DOHH2 (cell line): ENCODE data around the gene SMAD3.

ENCODE experiments used
- H3F3A ChIP-seq: fragments of 200-600 bp; sonication (generic), shearing (Covaris generic); 2 replicates; pipeline ENCODE4 v1.6.0; 2016; ENCODE audit warnings: antibody characterized with exemption, mild to moderate bottlenecking; ENCODE audit not compliant: control insufficient read depth, insufficient read depth
- H3K27ac ChIP-seq: fragments of 200-600 bp; sonication (generic); 2 replicates; pipeline ENCODE4 v1.5.1; 2014; ENCODE audit warnings: low read depth, mild to moderate bottlenecking, low read length, moderate library complexity
- H3K27me3 ChIP-seq: fragments of 200-600 bp; sonication (generic); 2 replicates; pipeline ENCODE4 v1.6.1; 2014; ENCODE audit warnings: mild to moderate bottlenecking, low read length, mixed read lengths; ENCODE audit not compliant: control insufficient read depth
- H3K36me3 ChIP-seq: fragments of 200-600 bp; sonication (generic); 2 replicates; pipeline ENCODE4 v1.6.1; 2014; ENCODE audit warnings: mild to moderate bottlenecking, low read length, moderate library complexity, mixed read lengths; ENCODE audit not compliant: control insufficient read depth
- H3K4me1 ChIP-seq: fragments of 200-600 bp; sonication (generic); 2 replicates; pipeline ENCODE4 v1.6.1; 2014; ENCODE audit warnings: mild to moderate bottlenecking, low read length, mixed read lengths; ENCODE audit not compliant: control insufficient read depth
- H3K4me2 ChIP-seq: fragments of 200-600 bp; sonication (generic); 2 replicates; pipeline ENCODE4 v1.6.0; 2014; ENCODE audit warnings: mild to moderate bottlenecking, low read length, moderate library complexity
- H3K4me3 ChIP-seq: fragments of 200-600 bp; sonication (generic); 2 replicates; pipeline ENCODE4 v1.5.1; 2014; ENCODE audit warnings: mild to moderate bottlenecking, low read length, mixed read lengths
- H3K79me2 ChIP-seq: fragments of 200-600 bp; sonication (generic); 2 replicates; pipeline ENCODE4 v1.6.1; 2014; ENCODE audit warnings: mild to moderate bottlenecking, low read length, mixed read lengths; ENCODE audit not compliant: control insufficient read depth
- H3K9me2 ChIP-seq: fragments of 200-600 bp; sonication (generic); replicated peaks from 2 replicates; pipeline ENCODE4 v1.6.1; 2014; ENCODE audit warnings: mild to moderate bottlenecking, low read length, mixed read lengths; ENCODE audit not compliant: control insufficient read depth
- H3K9me3 ChIP-seq: fragments of 200-600 bp; sonication (generic); 2 replicates; pipeline ENCODE4 v1.6.1; 2014; ENCODE audit warnings: antibody characterized with exemption, low read length, mixed read lengths; ENCODE audit not compliant: control insufficient read depth, insufficient read depth
- H4K20me1 ChIP-seq: fragments of 200-600 bp; sonication (generic); 2 replicates; pipeline ENCODE4 v1.6.0; 2014; ENCODE audit warnings: low read depth, mild to moderate bottlenecking, antibody characterized with exemption, low read length, moderate library complexity; ENCODE audit not compliant: control insufficient read depth, insufficient read depth
- EZH2phosphoT487 ChIP-seq: fragments of 200-600 bp; sonication (generic); IDR thresholded peaks from 2 replicates; pipeline ENCODE4 v1.6.1; 2017; ENCODE audit warnings: borderline replicate concordance, mild to moderate bottlenecking, antibody characterized with exemption, low read length, moderate library complexity, mixed read lengths
- TF ChIP-seq, protein P1 (sequence below): fragments of 200-600 bp; sonication (generic); IDR thresholded peaks from one replicate; pipeline ENCODE4 v1.5.1; 2014; ENCODE audit warnings: antibody characterized with exemption, mild to moderate bottlenecking, low read depth, low read length; ENCODE audit not compliant: poor library complexity, severe bottlenecking

Gene SMAD3

DNA sequence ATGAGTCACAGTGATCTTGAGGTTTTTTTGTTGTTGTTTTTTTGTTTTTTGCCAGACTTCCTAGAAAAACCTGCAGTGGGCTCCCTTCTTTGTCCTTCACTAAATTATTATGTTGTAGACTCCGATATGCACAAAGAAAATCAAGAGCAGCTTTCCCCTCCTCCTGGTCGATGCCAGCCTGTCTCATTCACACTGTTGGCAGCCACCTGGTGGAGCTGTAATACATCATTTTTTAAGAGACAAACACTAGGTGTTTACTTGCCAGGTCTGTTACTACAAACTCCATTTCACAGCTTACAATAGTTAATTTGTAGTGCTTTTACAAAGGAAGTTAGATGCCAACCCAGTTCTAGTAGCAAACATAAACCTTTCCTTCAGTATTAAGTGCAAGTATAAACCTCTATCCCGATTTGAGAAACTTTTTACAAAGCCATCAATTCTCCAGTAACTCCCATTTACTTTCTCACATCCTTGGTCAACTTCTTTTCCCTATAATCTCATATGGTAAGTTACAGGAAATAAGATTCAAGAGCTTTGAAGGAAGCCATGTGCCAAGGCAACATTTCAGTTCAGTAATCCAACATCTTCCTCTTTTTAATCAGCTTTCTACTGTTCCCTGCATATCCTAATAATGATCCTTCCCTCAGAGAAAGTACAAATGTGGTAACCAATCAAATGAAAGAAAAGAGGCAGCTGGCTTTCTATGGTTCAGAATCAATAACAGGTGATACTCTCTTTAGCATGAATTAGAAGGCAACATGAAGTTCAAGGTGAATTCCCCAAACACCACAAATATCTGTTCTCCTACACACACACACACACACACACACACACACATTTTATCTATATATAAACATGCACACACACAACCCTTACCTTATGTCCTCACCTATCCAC, 175.1 kb downstream of the SMAD3 start:
- Histone ChIP-seq H3F3A (no peaks in the 10 kb centered on the region), H3K27ac (no peak overlapping the region), H3K4me2 (peak overlapping the region; percentile 25; the same call in 1 of the 2 replicates), H3K79me2 (peaks cover 81% of the 10 kb centered on the region), H3K9me2 (no peaks in the 10 kb centered on the region), H3K27me3 (no peaks in the 10 kb centered on the region), H3K36me3 (peaks cover 10% of the 10 kb centered on the region), H3K4me3 (no peak overlapping the region), H3K4me1 (peaks cover 33% of the 10 kb centered on the region), H4K20me1 (peaks cover 11% of the 10 kb centered on the region; the same call in 1 of the 2 replicates), H3K9me3 (no peaks in the 10 kb centered on the region)
- TF ChIP-seq, protein P1, sequence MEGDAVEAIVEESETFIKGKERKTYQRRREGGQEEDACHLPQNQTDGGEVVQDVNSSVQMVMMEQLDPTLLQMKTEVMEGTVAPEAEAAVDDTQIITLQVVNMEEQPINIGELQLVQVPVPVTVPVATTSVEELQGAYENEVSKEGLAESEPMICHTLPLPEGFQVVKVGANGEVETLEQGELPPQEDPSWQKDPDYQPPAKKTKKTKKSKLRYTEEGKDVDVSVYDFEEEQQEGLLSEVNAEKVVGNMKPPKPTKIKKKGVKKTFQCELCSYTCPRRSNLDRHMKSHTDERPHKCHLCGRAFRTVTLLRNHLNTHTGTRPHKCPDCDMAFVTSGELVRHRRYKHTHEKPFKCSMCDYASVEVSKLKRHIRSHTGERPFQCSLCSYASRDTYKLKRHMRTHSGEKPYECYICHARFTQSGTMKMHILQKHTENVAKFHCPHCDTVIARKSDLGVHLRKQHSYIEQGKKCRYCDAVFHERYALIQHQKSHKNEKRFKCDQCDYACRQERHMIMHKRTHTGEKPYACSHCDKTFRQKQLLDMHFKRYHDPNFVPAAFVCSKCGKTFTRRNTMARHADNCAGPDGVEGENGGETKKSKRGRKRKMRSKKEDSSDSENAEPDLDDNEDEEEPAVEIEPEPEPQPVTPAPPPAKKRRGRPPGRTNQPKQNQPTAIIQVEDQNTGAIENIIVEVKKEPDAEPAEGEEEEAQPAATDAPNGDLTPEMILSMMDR: peak; percentile 58
- no peak for TF ChIP-seq EZH2phosphoT487

DNA sequence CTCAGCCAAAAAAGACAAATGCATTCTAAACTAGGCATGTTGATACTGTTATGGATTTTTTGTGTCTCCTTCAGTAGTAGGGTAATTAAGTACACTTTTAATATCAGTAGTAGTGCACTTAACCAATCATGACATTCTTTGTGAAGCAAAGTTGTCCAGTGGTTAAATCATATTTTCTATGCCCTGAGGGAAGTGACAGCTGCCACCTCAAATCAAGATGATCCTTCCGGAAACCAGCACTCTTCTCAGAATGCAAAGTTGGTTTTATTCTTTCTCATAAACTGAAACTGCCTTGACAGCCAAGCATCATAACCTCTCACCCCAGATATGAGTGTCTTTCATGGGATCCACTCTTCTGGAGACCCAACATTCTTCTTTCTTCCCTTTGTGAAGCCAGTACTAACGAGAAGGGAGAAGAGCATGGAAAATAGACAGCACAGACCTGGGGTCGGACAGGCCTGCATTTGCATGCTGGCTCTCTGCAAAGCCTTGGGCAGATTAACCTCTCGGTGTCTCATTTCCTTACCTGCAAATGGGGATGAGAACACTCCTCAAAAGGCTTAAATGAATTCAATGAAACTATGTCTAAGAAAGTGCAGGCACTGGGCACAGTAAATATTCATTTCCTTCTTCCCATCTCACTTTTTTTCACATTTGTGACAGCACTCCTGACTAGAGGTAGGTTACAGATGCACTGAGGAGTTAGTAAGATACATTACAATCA, 175.9 kb downstream of the SMAD3 start:
- peaks cover 13% of the 10 kb centered on the region for H3K36me3 ChIP-seq
- peaks cover 11% of the 10 kb centered on the region; the same call in 1 of the 2 replicates for H4K20me1 ChIP-seq
- H3K27ac ChIP-seq: no peak overlapping the region
- no peaks in the 10 kb centered on the region for H3F3A ChIP-seq
- H3K27me3 ChIP-seq: no peaks in the 10 kb centered on the region
- TF ChIP-seq EZH2phosphoT487: no peak
- TF ChIP-seq, protein P1: no peak
- H3K4me3 ChIP-seq: no peak overlapping the region
- H3K79me2 ChIP-seq: peaks cover 89% of the 10 kb centered on the region
- H3K9me2 ChIP-seq: no peaks in the 10 kb centered on the region
- H3K4me1 ChIP-seq: peaks cover 33% of the 10 kb centered on the region
- peak overlapping the region; percentile 25 for H3K4me2 ChIP-seq
- no peaks in the 10 kb centered on the region for H3K9me3 ChIP-seq

DNA sequence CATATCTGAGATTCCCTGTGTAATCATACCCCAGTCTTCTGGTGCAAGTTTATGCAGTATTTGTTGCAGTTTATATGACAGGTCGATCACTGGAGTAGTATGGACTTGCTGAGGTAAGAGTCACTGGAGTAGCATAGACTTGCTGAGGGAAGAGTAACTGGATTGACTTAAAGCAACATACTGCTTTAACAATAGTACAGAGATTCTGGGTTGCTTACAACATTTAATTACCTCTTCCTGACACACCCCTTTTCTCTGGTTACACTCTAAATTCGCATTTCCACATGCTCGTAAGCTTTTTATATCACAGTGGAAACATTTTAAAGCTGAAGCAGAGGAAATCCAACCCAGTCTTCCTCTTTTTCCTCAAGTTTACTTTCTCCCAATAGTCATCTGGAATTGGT, 177.3 kb downstream of the SMAD3 start:
- Histone ChIP-seq H3K4me3 (no peak overlapping the region), H3K36me3 (peaks cover 22% of the 10 kb centered on the region), H3F3A (no peaks in the 10 kb centered on the region), H3K79me2 (peaks cover 92% of the 10 kb centered on the region), H3K27me3 (no peaks in the 10 kb centered on the region), H3K9me2 (no peaks in the 10 kb centered on the region), H3K4me1 (peaks cover 33% of the 10 kb centered on the region), H4K20me1 (peaks cover 7% of the 10 kb centered on the region; the same call in 1 of the 2 replicates), H3K27ac (no peak overlapping the region), H3K4me2 (no peak overlapping the region), H3K9me3 (peaks cover 5% of the 10 kb centered on the region; the same call in 1 of the 2 replicates)
- TF ChIP-seq, protein P1: no peak
- TF ChIP-seq EZH2phosphoT487: no peak
